Dermis blood vessel endothelial cell (primary cell): ENCODE results near the gene TIGAR. TPM values are rescaled to one million over a fixed set of nuclear protein-coding genes. Genes with fewer than 3 reads are reported as not detected.

ENCODE experiments used
- DNase-seq: peaks from one replicate; pipeline ENCODE4 v3.0.0; 2010
- total RNA-seq: library from RNA; depleted of rRNA; stranded (reverse); fragments of >200 nt; gene quantifications from 2 replicates; pipeline ENCODE4 v1.2.3, GENCODE V29; 2014

TIGAR gene
- total RNA-seq, 1 donor from 2014 or later: 11.2 TPM

DNA sequence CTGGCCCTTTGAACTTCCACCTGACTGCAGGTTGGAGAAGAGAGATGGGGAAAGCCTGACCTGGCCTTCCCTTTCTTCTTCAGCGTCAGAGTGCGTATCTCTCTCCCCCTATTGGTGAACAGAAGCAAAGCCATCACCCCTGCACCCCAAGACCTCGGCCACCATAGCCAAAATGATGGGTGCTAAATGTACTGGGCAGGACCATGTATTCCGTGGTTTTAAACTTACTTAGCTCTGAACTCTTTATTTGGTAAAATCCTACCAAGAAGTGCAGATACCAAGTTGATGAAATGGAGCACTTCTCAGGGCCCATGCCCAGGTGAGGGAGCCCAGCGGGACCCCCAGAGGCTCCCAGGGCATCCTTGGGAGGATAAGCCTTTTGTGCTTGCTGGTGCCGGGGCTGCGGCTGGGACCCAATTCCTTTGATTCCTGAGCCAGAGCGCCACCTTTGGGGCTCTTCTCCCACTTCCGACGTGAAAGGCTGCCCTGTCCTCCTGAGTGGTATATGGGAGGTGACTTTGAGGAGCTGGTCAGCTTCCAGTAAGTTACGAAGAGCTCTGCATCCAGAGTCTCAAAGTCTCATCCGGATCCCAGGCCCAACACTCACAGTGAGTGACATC, 38.0 kb upstream of the TIGAR start:
- no peak for DNase-seq

DNA sequence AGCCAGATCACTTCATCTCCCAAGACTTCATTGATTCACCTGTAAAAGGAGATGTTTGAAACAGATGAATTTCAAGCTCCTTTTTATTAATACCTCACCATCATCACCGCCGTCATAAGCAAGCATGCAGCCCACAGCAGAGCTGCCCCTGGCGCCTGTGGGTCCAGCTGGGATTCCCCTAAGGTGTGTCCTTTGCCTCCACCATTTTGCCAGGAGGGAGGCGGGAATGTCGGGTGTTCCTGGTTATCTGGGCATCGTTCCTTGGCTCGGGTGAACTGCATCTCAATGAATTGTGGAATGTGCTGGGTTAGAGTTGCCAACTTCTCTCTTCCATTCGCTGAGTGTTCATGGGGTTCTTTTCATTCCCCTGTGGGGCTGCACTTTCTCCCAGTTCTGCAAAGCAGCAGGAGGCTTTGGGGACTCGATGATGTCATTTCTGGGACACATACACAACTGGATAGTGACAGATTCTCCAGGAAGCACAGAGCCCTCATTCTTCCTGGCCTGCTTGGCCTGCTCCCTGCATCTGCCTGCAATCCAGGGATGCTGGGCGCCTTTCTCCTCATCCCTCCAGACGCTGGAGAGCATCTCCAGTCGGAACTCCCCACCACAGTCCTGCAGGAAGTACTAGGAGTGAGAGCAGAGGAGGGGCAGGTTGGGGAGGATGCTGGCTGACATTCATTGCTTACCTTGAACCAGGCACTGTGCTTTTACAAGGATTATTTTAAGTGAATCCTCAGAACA, 37.3 kb upstream of the TIGAR start:
- DNase-seq: no peak

DNA sequence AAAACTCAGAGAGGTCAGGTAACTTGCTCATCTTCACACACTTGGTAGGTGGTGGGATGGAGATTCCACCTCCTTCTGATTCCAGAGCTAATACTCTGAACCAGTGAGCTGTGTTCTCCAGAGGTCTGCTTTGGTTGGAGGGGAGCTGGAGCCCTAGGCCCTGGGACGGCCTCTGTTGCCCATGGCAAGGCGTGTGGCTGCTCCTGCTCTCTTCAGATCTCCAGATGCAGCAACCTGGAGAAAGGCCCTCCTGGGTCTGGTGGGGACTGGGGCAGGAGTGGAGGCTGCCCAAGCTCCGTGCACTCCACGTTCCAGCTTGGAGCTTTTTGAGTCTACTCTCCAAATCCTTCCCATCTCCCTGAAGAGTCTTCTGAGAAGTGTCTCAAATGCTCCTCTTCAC, 36.7 kb upstream of the TIGAR start:
- no peak for DNase-seq

DNA sequence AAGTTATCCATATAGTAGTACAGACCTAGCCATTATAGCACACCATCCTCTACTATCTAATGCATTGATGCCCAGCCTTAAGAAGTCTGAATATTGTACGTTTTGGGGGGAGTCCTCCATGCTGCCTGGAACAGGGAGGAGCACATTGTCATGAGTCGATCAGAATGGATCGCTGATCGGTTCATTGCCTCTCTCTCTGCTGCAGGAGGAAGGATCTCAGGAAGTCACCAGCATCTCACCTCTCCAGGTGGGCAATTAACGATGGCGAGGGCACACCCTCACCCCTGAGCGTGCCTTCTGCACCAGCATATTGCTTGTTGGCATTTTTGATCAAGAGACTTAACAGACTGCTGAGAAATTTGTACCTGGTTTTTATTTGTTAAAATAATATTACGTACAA, 35.9 kb upstream of the TIGAR start:
- DNase-seq: no peak

DNA sequence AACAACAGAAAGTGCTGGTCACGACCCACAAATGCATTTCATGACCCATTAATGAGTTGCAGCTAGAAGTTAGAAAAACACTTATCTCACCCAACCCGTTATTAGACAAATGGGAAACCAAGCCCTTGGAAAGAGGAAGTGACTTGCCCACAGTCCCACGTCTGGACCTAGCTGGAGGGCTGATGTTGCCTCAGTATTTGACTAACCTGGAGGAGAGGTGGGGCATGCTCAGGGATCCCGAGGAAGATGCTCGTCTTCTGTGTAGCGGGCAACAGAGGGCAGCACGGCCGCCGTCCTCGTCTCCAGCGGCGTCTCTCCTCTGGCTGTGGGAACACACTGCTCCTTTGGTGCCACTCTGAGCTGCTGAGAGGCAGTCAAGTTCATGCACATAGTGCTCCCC, 34.8 kb upstream of the TIGAR start:
- DNase-seq: no peak

DNA sequence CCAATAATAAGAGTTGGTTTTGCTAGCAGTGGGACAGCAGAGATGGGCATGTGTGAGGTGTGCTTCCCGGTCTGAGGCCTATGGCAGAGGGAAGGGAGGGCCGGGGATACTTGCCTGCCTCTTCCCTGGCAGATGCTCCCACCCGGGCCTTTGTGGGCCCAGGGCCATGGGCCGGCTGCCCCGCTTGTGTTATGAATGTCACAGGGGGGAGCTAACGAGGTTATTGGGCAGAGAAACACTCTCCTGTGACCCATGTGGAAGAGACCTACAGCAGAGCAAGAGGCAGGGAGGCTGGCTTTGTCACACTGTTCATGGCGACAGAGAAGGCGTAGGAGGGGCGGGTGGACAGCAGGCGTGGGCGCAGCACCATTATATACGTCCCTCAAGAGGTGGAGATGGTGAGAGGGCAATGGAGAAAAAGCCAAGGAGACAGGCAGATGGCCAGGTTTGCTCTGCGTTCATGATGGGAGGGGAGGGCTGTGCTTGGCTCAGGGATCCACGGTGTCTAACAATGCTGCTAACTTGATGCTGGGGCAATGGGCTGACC, 34.2 kb upstream of the TIGAR start:
- DNase-seq: no peak

DNA sequence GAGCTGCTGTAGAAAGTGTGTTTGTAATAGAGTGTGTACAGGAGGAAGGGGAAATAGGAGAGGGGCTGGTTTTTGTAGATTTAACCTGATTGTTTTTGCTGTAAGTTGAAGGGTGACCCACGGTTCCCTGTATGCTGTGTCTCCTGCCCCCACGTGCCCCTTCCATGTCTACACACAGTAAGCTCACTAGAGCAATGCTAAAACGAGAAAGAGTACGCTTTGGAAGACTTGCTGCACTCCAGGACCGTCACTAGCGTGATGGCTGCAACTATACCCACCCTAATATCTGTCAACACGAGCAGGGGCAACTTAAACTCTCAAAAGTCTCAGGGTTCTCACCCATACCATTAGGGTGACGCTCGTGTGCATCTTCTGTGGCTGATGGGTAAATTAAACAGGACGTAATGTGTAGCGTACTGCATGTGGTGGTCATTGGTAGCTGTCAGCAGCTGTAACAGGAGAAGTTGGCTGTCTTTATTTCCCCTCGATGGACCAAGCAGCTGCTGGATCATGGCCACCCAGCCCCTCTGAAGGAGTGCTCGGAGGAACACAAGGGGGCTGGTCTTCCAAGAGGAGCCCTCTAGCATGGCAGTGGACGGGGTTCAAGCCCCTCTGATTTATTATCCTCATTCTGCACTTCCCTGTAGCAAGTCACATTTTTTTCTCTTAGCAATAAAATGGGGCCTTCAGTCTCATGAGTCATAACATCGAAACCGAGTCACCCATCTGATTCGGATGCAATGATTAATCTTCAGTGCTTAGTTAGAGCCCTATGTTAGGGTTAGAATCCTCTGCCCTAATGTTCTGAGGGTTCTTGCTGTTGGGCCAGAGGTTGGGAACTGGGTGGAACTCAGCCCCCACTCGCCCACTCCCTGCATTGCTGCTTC, 33.4 kb upstream of the TIGAR start:
- DNase-seq: peak; percentile 20

DNA sequence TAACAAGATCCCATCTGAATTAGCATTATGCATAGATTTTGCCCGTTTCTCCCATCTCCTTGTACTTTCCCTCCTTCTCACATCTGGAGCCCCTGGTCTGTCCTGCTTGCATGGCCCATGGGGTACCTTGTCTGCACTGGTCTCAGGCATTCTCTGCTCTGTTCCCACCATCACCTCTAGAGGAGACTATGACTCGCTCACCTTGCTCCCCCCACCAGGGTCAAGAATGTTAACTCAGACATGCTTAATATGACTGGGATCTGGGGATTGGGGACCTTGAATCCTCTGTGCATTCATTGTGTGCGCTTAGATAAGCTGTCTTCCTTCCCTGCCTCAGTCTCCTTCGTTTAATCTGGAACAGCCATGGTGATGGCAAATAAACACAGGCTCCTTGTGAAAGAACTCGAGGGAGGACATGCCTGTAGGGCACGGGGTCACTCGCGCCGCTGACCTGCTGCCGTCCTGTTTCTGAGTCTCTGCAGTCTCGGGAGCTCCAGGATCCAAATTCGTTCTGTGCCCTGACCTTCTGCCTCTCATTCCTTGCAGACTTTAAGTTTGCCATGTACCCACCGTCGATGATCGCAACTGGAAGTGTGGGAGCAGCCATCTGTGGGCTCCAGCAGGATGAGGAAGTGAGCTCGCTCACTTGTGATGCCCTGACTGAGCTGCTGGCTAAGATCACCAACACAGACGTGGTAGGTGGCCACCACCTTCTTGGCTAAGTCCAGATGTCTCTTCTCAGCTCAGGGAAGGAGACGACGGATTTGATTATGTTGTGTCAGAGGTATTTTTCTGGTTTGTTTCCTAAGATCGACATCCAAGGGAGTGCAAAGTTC, 32.5 kb upstream of the TIGAR start:
- DNase-seq: peak; percentile 10

DNA sequence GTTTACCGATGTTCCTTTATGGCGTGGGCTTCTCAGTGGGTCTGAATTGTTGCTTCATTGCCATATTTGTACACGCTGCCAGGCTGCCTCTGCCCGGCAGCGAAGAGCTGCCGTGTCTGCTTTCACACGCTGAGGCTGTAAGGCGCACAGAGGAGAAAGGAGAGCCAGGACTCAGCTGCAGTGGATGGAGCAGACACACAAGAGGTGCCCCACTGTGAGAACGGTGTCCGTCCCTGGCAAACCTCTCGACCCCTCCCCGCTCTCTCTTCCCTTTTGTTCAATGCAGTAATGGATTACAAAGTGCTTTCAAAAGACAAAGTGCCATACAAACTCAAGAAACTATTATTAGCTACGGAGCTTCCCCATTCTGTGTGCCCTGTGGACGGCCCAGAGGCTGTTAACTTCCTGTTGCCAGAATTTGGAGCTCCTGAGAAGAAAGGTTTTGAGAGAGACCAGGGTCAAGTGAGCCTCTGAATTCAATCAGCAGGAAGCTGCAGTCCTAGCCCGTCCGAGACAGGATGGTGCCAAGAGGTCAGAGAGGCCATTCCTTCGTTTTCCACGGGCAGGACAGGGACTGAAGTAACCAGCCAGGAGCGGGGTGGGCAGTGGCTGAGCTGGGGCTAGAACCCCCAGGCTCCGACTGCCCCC, 31.7 kb upstream of the TIGAR start:
- DNase-seq: no peak

DNA sequence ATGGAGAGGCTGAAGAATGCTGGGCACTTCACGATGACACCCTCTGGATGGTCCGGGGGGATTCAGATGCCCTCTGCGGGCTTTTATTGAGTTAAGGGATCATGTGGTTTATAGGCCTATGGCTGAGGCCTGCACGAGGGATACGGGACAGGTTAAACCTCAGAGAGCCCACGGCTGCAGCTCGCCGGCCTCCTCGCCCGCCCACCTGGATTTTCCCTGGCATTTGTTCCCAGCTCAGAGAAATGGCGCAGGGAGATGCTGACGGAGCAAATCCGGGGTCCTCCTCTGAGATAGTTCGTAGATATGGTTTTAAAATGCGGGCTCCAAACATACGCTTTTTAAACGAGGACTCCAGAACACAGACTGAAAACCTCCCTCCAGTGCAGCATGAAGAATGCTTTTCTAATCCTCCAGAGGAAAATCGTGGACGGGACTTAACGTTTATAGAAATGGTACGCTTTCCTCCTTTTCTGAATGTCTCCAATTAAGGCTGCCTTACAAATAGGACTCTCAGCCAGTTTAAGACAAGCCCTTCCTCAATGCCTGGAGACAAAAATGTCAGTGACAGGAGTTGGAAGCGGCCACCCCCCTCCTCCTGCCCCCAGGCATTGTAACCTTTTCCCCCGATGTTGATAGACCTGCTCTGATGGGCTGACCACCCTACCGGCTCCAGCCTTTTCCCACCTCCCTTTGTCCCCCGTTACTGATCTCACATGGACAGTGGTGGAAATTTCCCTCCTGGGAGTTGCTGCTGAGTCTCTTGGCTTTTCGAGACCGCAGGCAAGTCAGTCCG, 30.8 kb upstream of the TIGAR start:
- no peak for DNase-seq

DNA sequence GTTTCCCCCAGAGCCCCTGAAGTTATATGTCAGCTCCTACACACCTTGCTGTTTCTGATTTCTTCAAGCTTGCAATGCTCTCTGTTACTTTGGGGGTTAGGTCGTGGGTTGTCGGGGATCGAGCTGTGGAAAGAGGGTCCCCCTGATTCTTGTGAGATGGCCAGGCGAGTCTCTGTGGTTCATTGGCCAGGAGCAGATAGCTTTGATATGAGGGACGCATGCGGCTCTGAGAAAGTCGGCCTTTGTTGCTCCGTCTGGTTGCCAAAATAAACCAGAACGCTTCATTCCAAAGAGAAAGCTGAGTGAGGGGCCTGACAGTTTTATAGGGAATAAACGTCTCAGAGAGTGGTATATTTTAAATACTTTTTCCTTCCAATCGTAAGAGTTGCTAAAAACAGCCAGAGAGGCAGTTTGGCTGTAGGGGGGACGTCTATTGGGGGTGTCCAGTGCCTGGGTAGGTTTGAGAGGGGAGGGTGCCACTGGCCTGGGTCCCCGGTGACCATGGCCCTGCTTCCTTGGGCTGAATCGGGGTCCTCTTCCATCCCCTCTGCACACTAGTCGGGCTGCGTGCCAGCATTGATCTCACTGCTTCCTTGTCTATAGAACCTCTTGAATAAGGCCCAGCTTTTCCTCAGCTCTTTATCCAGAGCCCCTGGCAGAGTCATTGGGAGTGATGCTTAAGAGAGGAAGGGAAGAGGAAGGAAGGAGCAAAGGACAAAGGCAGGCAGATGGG, 28.5 kb upstream of the TIGAR start:
- no peak for DNase-seq

DNA sequence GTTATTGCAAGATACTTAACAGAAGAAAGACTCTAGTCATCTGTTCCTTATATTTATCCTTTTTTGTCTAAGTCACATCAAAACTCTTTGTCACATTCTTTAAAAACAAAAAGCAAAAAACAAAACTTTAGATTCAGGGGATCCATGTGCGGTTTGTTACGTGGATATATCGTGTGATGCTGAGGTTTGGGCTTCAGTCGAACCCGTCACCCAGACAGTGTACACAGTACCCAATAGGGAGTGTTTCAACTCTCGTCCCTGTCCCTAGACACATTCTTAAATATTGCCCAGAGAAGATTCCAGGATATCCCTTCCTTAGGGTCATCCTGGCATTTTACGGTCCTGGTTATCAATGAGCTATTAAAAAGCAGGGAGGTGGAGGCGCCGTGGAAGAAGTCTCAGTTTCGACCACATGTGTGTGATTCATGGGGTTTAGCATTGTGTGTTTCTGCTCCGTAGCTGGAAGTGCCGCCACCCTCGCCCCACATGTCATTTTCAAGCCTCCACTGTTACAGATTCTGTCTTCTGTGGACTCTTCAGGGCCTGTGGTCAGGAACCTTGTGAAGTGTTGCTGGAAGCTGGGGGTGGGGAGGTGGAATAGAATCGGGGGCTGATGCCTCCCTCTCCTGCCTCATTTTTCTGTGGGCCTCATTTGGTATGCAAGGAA, 27.6 kb upstream of the TIGAR start:
- no peak for DNase-seq

DNA sequence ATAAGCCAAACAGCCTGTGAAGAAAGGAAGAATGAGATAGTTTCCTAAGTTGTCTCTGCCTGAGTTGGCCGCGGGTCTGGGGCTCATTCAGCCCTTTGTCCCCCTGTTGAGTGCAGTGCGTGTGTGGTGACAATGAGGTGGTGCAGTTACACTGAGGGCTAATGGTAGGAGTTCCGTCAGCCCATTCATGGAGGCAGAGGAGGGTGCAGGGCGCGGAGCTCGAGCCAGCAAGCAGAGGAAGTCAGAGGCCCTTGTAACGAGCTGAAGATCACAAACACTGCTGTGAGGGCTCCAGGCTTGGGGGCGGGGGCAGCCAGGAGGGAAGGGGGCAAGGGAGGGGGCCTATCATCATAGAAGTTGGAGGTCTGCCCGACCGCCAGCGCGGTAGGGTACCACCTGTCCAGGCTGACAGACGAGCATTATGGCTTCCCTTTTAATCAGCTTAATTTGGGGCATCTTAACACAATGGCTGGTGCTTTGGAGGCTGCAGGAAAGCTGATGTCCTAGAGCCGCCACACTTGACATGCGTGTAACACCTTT, 27.0 kb upstream of the TIGAR start:
- no peak for DNase-seq

DNA sequence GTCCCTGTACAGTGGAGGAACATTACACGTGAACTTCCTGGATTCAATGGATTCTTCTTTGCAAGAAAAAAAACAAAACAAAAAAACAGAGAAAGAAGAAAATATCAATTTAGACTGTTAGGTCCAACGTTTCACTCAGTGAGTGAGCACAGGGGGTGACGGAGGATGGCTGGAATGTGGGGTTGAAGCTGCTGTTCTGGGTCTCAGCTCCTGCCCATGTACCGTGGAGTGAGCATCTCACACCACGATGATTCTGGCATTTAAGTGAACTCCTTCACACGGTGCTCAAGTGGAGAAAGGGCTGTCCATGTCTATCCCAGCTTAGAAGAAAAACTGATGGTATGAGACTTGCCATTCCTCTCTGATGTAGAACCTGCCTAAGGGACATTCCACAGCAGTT, 24.3 kb upstream of the TIGAR start:
- no peak for DNase-seq

DNA sequence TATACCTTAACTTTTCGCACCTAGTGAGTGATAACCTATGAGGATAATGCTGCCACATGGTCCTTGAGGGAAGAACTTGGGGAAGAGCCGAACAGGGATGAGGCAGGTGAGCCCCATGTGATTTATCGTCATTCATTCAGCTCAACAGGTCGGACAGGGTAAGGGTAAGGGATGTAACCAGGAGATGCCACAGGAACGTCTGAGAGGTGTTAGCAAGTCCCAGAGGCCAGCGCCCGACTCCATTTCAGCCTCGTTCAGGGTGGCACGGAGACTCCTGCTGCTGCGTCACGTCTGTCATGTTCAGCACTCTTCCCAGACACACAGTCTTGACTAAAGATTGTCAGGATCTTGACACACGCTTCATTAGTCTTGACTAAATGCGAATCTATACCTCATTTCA, 23.4 kb upstream of the TIGAR start:
- no peak for DNase-seq

DNA sequence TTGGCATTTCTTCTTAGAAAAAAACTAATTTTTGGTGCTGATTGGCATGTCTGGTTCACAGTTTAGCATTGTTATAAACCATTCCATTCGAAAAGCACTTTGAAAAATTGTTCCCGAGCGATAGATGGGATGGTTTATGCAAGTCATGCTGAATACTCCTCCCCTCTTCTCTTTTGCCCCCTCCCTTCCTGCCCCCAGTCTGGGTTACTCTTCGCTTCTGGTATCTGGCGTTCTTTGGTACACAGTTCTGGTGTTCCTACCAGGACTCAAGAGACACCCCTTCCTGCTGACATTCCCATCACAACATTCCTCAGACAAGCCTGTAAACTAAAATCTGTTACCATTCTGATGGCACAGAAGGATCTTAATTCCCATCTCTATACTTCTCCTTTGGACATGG, 20.1 kb upstream of the TIGAR start:
- no peak for DNase-seq

DNA sequence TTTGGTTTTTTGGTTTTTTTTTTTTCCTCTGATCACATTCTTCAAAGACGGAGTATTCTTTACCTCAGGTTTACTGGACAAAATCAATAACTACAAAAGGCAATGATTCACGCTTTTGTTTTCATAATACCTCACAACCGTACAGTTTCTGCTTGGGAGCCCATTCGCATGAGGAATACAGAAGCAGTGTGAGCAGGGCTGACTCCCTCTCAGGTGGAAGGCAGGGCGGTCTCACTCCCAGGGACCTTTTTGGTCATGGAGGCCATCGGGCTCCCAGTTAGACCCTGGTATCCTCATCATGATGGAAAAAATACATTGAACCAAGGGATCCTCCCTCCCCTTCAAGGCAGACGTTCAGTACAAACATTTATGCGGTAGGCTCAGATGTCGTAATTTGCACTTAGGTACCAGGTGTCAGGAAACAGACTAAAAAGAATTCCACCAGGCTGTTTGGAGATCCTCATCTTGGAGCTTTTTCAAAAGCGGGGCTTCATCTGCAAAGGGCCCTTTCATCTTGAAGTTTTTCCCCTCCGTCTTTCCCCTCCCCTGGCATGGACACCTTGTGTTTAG, 19.0 kb upstream of the TIGAR start:
- no peak for DNase-seq

DNA sequence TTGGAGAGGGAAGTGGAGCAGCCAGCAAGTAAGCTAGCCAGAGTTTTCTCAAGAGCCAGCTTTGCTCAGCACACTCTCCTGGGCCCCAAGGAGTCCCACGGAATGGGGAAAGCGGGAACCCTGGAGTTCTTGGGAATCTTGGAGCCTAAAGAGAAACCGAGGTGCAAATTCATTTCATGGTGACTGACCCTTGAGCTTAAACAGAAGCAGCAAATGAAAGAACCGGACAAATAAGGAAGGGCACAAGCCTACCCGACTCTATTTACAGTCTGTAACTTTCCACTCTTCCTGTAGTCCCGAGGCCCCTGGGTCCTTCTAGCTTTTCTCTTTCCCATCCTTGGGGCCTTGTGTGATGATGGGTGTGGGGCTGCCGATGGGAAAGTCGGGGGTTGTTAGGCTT, 18.1 kb upstream of the TIGAR start:
- no peak for DNase-seq

DNA sequence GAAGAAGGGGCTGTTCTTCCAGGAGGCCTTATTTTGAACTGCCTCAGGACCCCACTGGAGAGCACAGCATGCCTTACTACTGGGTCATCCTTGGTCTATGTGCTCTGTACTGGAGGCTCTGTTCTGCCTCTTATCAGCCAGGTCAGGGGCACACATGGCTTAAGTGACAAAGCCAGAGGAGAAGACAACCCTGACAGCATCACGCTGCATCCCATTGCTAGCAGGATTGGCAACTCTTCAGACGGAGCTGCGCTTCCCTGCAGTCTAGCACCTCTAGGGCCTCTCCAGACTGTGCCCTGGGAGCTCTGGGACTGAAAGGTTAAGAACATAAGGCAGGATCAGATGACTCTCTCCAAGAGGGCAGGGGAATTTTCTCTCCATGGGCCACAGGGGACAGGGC, 17.3 kb upstream of the TIGAR start:
- no peak for DNase-seq
